AG09319 (cell line): ENCODE results near the gene TSPAN18.

ENCODE experiments used
- DNase-seq: peaks from one replicate; pipeline ENCODE4 v3.0.0-alpha.2; 2010; ENCODE audit warnings: low read depth; ENCODE audit errors: extremely low read depth
- TF ChIP-seq, protein P1 (sequence below): IDR thresholded peaks from 2 replicates; pipeline ENCODE4 v1.5.1; 2011; ENCODE audit warnings: low read depth, mild to moderate bottlenecking, inconsistent platforms, low read length, moderate library complexity

TSPAN18 gene

DNA sequence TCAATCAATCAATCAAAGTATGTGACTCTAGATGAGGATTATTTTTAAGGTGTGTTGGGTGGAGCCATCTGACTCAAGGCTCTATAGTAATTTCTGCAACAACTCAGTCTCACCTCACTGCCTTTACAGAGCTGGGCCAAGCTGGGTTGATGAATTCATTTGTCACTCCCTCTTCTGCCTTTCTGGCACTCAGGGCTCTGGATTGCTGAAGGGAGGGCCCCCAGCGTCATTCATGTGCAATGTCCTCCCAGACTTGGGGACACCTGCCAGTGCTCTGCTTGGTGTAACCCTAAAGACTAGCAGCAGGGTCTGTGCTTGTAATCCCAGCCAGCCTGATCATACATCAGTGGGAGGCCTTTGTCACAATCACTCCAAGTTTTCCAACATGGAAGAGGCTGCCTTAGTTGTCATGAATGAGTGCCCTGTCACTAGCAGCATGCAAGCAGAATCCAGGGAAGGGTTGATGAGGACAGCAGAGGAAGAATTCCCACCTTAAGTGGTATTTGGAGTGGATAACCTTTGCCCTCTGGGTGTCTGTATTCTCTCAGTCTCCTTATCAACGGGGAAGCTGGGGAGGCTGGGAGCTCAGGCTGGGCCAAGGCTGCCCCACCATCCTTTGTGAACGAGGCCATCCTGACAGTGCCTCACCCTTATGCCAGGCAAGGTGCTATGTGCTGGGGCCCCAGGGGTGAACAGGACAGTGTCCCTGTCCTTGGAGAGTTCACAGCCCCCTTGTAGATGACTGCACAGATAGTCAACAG is 225.9 kb downstream of the TSPAN18 start:
- DNase-seq: no peak
- TF ChIP-seq, protein P1, sequence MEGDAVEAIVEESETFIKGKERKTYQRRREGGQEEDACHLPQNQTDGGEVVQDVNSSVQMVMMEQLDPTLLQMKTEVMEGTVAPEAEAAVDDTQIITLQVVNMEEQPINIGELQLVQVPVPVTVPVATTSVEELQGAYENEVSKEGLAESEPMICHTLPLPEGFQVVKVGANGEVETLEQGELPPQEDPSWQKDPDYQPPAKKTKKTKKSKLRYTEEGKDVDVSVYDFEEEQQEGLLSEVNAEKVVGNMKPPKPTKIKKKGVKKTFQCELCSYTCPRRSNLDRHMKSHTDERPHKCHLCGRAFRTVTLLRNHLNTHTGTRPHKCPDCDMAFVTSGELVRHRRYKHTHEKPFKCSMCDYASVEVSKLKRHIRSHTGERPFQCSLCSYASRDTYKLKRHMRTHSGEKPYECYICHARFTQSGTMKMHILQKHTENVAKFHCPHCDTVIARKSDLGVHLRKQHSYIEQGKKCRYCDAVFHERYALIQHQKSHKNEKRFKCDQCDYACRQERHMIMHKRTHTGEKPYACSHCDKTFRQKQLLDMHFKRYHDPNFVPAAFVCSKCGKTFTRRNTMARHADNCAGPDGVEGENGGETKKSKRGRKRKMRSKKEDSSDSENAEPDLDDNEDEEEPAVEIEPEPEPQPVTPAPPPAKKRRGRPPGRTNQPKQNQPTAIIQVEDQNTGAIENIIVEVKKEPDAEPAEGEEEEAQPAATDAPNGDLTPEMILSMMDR: no peak

DNA sequence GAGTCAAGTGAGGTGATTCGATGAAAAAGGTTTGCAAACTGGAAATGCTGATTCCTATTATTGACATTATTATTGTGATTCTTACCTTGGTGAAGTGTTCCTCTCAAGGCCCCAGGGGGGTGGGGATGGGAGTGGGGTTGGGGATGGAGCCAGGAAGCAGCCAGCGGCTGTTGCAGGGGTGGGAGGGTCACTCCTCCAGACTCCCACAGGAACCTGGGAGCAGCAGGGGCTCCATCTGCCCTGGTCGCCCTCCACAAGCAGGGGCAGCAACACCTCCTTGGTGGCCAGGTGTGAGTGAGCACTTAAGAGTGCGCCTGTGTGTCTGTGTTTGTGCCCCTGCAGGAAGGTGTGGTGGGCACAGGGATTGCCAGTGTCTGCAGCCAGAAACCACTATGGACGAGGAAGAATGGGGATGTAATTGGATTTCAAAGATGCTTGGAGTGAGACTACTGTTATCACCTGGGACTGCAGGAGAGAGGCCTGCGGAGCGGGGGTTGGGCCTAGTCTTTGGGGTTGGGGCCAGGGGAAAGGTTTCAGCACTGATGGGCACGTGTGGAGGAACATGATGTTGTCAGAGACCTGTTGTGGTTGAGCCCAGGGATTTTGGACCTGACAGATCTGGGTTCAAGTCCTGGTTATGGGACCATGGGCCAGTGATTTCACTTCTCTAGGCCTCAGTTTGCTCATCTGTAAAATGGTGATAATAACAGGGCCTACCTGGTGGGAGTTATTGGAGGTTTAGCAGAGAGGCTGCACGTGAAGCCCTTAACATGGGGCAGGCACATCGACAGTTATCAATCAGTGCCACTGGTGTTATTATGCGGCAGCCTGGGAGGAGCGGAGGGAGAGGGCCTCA is 227.5 kb downstream of the TSPAN18 start:
- TF ChIP-seq, protein P1: no peak
- DNase-seq: no peak

DNA sequence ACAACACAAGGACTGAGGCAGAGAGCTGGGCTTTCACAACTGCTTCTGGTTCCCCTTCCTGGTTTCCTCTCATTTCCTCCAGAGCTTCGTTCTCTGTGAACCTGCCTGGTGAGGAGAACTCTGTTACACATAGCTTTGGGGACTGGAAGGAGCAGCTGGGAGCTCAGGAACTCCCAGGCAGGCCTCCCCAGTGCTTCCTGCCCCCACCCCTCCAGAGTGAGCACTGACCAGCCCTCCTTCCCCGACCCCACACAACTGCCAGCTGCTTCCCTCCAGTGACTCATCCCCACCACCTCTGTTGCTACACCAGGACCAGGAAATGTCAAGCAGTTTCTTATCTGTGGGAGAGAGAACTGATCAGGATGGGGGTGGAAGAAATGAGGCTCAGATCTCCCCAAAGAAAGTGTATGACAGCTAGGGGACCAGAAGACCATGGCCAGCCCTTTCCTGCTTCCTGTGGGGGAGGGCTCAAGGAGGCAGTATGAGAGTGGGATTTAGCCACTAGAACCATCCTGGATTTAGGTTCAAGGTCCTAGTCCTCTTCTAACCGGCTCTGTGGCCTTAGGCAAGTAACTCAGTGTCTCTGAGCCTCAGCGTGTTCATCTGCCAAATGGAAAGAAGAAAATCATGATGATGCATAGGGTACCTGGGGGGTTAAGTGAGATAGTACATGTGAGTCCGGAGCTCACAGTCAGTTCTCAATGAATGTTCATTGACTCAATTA is 228.4 kb downstream of the TSPAN18 start:
- TF ChIP-seq, protein P1: no peak
- peak; percentile 62 for DNase-seq

DNA sequence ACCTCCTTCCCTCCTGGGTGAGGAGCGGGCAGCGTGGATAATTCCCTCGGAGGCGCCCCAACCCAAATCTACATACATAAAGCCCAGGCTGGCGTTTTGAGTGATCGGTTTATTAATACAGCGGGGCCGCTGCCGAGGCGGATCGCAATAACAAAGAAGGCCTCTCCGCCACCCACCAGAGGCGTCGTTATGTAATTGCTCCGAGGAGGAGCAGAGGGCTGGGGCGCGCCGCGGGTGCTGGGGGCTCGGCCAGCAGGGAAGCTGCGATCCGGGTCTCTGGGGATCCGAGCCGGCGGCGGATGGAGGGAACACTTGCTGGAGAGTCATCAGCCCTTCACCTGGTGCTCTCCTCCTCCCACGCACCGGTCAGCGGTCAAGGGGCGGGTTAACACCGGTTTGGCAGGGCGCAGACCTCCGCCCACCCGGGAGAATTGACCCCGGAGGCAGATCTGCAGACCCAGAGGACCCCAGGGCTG is 230.3 kb downstream of the TSPAN18 start:
- TF ChIP-seq, protein P1: no peak
- DNase-seq: no peak

DNA sequence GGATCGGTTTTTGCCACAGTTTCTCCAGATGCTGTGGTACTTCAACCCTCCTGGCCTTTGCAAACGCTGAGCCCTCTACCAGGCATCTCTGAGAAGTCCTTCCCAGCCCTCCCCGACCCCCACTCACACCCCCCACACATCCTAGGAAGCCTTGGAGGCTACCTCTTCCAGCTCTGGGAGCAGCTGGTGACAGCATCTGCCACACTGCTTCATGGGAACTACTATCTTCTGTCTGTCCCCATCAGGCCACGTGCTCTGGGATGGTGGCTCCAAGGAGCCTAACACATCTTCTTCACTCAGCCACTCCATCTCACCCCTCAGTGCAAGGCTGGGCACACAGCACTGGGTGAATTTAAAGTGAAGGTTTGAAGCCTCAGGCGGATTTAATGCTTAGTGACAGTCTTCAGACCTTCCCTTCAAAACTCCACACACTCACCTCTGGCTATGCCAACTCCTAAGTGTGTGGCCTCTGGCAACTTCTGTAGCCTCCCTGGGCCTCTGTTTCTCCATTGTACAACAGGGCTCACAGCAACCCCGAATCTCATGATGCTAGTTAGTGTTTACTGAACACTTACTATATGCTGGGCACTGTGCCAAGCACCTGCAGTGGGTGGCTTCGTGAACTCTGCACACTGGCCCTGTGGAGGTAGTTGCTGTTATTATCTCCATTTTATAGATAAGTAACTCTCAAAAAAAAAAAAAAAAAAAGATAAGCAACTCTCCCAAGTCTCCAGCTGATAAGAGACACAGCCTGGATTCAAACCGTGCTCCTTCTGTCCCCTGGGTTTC is 231.2 kb downstream of the TSPAN18 start:
- TF ChIP-seq, protein P1: no peak
- DNase-seq: no peak

DNA sequence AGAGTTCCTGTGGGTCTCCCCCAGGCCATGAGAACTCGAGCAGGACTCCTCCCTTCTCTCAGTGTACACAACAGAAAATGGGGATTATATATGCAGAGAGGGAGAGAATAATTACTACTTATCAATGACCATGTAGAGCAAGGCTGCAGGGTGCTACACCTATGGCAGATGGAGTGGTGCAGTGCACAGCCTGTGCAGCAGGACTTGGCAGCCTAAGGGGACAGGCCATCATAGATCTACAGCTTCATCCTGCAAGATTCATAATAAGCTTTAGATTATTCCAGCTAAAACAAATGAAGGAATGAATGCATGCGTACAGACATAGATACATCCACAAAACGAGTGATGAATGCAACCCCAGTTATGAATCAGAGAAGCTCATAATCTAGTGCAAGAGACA is 232.3 kb downstream of the TSPAN18 start:
- no peak for DNase-seq
- TF ChIP-seq, protein P1: no peak
